GM21526 (cell line): ENCODE measurements around the gene SOAT2.
"Not testable (repeated sequence)": the region's sequence is repeated elsewhere in the genome, so short reads cannot be mapped to it uniquely, and the experiment has no call there.

Experiments
- ATAC-seq: cut with Tn5 transposase; IDR thresholded peaks from one replicate; pipeline ENCODE4 v1.9.1; 2021; ENCODE audit warnings: moderate library complexity; ENCODE audit not compliant: unreplicated experiment, low FRiP score

The SOAT2 gene

DNA sequence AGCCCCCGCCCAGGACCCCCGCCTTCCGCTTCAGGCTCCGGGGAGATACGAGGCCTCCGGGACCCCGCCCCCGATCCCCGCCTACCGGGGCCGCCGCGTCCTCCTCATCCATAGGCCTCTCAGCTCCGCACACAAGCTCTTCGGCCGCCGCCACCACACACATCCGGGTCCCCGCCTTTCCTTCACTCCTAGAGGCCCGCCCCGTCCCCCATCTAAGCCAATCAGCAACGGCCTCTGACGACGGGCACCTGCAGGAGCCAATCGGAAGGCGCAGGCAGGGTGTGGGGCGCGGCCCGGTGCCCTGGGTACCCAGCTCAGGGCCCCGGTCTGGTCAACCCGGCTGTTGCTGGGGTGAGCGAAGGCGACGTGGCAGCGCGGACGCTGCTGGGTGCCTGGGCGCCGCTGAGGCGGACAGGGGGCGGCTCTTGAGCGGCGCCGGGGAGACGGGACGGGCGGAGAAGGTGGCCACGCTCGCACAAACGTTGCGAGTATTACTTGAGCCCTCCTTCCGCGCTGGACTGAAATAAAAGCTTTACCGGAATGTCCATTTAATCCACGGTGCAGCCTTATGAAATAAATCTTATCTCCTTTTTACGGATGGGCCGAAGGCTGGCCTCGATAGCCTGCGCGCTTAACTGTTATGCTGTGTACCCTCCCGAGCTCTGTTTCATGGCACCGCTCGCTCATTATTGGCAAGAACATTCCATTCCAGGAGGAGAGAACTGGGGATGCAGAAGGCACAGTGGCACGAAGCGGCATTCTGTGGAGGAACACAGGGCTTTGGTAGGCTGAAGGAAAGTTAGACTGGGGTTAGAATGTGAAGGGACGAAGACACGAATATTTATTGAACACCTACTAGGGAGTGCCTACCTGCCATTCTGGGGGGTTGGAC is 23.8 kb upstream of the SOAT2 start, which contains the start of gene SPRYD3:
TSS of gene SPRYD3 (minus strand) at position 165 of the 892 bp plus-strand sequence. CDS start at position 108, 57 bp downstream.
- ATAC-seq, result peak; percentile 98

DNA sequence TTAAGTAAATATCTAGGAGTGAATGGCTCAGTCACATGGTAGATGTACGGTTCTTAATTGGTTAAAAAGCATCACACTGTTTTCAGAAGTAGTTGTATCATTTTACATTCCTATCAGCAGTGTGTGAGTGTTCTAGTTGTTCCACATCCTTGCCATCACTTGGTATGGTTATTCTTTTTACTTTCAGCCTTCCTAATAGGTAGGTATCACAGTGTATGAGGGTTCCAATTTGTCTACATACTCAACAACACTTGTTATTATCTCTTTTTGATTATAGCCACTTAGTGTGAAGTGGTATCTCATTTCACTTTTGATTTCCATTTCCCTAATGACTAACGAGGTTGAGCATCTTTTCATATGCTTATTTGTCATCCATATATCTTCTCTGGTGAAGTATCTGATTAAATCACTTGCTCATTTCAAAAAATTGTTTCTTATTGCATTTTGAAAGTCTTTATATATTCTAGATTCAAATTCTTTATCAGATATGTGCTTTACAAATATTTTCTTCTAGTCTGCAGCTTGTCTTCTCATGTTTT is 20.6 kb upstream of the SOAT2 start:
- ATAC-seq, result no peak

DNA sequence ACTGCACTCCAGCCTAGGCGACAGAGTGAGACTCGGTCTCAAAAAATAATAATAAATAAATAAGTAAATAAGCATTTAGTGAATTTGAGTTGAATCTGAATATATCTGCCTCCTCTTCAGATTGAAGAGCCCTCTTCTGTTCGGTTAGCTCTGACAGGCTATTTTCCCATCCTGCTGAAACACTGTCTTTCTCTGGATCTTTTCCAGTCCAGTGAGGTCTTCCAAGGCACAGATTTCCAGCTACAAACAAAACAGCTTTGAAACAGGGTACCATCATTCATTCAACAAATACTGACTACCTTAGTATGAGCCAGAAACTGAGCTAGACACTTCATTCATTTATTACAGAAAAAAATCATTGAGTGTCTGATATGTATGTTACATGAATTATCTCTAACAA is 16.9 kb upstream of the SOAT2 start:
- ATAC-seq, result no peak

DNA sequence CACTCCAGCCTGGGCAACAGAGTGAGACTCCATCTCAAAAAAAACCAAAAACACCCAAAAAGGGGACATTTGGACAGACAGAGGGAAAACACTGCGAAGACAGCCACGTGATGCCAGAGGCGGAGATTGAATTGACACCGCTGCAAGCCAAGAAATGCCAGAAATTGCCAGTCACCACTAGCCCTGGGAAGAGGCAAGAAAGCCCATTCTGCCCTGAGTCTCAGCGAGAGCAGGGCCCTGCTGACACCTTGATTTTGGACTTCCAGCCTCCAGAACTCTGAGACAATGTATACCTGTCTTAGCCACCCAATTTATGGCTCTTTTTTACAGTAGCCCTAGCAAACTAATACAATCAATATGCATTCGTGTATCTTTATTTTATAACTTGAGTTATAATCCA is 13.2 kb upstream of the SOAT2 start:
- ATAC-seq, result no peak

DNA sequence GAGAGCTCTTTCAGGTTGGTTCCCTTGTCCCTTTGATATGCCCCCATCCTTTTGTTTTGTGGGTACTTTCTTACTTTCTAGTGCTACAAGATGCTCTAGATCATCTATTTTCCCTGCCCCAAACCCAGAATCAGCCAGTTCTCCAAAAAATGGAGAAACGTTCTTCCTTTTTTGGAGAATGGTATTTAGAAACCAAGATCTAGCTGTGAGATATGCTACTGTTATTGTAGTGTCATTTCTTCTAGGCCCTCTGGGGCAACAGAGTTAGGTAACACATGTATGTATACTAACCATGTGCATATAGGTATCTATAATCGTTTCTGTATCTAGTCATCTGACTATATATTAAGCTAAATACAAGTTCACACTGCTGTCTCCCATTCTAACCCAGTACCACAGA is 12.7 kb upstream of the SOAT2 start:
- ATAC-seq, result no peak

DNA sequence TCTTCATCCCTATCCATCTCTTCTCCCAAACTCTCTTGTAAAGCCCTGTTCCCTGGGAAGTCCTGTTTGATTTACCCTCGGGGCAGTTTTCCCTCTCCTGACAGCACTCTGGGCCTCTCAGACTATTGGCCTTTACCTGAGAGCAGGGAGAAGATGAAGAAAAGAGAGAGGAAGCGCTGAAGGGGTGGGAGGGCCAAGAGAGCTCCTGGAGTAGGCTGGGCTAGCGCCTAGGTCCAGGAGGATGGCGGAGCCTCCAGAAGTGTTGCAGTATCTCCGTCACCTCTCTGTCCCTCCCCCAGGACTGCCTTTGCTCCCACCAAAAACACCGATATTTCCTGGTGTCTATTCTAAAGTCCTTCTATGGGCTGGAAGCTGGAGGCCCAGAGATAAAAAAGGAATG is 11.5 kb upstream of the SOAT2 start:
- ATAC-seq, result no peak

DNA sequence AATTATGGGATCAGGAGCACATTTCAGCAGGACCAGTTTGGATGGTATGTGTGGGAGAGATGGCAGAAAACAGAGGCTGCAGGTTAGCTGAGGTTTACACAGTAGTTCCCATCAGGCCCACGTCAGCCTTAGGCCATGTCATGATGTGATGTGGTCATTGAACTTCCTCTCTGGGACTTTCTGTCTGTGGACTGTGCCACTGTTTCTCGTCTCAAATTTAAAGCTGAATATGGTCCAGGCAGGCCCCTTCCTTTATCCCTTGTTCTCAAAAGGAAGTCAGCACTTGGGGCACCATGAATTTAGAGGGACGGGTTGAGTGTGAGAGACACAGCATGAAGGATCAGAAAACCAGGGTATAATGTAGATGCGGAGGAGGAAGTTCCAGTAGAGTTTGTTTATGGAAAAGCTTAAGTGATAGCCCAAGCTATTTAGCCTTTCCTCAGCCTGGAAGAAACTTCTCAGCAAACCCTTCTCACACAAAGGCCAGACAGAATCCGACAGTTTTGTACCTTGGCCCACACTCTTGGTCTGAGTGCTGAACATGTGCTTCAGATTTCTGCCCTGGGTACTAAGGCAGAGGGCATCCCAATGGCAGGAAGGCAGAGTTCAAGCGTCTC is 9.4 kb upstream of the SOAT2 start:
- no peak for ATAC-seq

DNA sequence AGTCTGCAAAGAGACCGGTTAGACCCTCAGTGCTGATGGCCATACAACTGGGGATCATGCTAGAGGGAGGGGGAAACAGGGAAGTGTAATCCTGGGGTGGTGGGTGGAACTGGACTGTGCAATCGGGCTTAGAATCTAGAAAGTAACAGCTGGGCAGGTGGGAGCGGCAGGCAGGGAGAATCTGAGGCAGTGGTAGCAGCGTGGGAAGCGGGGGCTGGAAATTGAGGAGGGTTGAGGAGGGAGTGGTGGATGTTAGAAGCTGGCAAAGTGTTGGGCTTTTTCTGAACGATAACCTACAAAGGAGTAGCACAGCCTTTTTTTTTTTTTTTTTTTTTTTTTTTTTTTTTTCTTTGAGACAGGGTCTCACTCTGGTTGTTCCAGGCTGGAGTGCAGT is 8.9 kb upstream of the SOAT2 start:
- ATAC-seq, result no peak

DNA sequence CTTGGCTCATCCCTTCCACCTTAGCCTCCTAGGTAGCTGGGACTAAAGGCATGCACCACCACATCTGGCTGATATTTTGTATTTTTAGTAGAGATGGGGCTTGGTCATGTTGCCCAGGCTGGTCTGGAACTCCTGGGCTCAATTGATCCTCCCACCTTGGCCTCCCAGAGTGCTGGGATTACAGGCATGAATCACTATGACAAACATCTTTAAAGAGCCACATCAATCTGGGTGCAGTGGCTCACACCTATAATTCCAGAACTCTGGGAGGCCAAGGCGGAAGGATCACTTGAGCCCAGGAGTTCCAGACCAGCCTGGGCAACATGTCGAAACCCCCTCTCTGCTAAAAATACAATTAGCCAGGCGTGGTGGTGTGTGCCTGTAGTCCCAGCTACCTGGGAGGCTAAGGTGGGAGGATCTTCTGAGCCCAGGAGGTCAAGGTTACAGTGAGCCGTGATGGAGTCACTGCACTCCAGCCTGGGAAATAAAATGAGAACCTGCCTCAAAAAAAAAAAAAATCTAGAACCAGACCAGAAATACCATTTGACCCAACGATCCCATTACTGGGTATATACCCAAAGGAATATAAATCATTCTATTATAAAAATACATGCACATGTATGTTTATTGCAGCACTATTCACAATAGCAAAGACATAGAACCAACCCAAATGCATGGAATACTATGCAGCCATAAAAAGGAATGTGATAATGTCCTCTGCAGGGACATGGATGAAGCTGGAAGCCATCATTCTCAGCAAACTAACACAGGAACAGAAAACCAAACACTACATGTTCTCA is 8.3 kb upstream of the SOAT2 start:
- not testable (repeated sequence) for ATAC-seq

DNA sequence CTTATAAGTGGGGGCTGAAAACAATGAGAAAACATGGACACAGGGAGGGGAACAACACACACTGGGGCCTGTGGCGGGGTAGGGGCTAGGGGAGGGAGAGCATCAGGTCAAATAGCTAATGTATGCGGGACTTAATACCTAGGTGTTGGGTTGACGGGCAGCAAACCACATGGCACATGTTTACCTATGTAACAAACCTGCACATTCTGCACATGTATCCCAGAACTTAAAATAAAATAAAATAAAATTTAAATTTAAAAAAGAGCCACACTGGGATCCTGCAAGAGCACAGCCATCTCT is 7.7 kb upstream of the SOAT2 start:
- ATAC-seq, result not testable (repeated sequence)

DNA sequence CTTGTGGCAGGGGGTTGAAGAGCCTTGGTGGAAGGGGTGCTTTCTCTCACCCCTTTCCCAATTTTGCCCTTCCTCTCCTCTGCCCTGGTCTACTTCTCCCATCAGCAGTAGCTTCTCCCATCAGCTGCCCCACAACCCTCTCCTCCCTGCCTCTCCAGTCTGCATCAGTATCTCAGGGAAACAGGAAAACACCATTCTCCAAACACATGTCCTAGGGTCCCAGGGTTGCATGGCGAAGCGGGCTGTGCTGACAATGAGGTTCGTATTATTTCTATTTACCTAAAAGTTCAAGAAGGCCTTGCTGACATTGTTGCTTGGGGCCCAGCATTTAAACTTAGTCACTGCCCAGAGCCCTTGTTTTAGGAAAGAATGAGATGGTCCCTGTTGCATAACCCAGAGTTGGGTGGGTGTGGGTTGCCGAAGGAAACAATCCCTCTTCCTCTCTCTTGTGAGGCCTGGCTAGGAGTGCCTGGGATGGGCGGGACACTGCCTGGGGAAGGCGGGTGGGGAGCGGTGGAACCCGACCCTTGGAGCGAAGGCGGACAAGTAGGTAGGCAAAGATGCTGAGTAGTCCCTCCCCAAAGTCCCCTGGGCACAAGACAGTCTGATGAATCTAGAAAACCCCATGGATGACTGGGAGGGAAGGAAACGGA is 7.1 kb upstream of the SOAT2 start:
- ATAC-seq, result no peak

DNA sequence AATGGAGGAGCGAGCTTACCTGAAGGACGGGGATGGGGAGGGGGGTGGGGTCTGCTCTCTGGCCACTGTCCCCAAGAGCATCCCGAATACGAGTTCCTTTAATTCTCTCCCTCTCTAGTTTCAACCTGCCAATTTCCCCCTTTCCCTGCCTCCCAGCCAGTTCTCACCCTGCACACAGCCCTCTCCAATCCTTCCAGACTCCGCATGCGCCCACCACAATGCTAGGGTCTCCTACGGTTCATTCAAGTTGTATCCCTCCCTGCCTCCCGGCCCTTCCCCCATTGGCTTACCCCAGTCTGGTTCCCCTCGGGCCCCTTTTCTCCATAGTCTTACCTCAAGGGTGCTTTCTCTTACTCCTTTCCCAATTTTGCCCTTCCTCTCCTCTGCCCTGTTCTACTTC is 6.5 kb upstream of the SOAT2 start:
- ATAC-seq, result no peak

DNA sequence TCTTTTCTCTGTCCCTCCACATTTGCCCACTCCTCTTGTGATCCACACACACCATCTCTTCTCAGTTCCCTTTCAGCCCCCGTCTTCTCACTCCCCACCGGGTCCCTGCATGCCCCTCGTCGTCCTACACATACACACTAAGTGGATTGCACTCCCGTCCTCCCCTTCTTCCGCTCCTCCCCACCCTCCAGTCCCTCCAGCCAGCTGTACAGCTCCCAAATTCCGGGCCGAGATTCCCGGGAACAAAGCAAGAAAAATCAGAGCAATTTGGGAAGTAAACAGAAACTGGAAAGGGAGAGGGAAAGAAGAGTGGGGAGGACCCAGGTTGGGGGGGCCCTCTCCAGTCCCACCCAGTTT is 6.1 kb upstream of the SOAT2 start:
- no peak for ATAC-seq

DNA sequence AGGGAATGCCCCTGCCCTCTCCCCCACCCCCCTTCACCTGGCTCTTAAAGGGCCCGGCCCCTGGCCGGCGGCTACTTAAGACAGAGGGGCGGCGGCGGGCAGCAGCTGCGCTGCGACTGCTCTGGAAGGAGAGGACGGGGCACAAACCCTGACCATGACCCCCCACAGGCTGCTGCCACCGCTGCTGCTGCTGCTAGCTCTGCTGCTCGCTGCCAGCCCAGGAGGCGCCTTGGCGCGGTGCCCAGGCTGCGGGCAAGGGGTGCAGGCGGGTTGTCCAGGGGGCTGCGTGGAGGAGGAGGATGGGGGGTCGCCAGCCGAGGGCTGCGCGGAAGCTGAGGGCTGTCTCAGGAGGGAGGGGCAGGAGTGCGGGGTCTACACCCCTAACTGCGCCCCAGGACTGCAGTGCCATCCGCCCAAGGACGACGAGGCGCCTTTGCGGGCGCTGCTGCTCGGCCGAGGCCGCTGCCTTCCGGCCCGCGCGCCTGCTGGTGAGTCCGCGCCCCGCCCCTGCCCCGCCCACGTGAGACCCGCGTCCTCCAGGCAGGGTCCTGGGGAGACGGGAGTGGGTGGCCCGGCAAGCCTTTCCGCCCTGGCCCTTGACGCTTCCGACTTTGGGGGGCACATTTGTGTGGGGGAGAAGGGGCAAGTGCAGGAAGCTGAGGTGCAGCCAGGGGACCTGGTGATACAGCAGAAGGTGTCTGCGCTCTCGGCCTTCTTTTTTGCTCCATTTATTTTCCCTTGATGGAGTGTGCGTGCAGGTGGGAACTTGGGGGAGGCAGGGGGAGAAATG is 5.5 kb upstream of the SOAT2 start, which contains the start of gene IGFBP6:
TSS of gene IGFBP6 (plus strand) at position 104 of the 790 bp plus-strand sequence. CDS start at position 155, 51 bp downstream.
- no peak for ATAC-seq

DNA sequence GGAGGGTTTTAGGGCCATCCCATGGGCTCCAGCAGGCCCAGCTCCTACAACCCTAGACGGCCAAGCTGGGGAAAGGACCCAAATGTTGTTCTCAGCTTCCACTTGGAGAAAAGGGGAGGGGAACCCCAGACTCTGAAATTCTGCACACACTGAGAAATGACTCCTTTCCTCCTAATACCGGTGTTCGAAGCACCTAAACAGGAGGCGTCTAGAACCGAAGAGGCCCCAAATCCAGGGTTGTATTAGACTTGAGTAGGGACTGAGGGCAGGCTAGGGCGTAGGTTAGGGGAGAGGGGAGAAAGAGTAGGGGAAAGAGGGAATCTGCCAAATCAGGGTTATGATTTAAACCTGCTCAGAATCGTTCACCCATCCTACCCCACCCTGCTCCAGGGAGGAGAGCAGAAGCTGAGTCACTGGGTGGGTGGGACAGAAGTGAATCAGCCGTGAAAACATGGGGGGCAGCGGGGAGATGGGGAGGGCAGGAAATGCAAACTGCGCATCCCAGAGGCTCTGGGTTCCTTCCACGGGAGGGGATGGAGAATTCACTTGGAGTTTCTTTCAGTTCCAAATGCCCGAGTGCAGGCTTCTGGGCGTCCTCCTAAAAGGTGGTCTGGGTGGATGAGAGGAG is 4.8 kb upstream of the SOAT2 start:
- ATAC-seq, result no peak

DNA sequence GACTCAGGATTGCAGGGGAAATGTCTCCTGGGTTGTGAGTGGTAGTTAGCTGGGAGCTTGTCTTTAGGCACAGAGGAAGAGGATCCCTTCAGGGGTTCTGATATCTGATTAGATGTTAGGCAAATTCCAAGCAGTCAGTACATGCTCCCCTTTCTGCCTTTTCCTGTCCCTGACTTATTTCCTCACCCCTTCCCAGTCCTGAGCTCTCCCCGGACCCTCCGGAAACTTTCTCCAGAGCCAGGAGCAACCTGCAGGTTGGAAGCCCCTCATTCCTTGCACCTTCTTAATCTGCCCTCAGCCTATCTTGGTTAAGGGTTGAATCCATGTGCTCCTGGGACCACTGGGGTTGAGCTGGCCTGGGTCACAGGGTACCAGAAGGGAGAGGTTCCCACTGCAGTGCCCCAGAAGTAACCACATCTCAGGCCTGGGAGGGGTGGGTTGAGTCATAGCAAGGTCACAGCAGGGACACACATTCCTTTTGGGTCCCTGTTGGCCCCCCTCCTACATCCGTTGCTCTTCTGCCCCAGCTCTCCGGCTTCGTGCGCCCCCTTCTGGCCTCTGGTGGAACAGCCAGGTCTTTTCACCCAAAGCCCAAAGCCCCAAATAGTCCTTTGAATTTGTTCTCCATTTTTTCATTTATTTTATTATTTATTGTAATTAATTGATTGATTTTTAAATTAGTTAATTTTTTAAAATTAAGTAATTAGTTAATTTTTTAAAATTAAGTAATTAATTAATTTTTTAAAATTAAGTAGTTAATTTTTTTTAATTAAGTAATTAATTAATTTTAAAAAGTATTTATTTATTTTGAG is 4.0 kb upstream of the SOAT2 start:
- ATAC-seq, result no peak

DNA sequence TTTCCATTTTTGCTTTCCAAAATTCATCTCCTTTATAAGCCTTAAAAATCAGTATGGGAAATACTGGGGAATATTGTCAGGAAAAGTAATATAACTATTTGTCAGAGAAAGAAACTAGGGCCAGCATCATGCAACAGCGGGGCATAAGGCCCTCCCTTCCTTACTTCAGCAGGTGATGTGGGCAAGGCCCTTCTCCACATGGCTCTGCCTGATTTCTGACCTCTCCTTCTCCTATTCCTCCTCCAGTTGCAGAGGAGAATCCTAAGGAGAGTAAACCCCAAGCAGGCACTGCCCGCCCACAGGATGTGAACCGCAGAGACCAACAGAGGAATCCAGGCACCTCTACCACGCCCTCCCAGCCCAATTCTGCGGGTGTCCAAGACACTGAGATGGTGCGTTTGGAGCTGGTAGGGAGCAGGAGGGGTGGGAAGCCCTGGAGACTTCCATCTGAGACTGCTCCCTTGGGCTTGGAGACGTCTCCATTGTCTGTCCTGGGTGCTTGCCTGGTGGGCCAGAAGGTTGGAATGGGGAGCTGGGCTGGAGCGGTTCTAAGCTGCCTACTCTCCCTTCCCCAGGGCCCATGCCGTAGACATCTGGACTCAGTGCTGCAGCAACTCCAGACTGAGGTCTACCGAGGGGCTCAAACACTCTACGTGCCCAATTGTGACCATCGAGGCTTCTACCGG is 2.7 kb upstream of the SOAT2 start:
- ATAC-seq, result no peak

DNA sequence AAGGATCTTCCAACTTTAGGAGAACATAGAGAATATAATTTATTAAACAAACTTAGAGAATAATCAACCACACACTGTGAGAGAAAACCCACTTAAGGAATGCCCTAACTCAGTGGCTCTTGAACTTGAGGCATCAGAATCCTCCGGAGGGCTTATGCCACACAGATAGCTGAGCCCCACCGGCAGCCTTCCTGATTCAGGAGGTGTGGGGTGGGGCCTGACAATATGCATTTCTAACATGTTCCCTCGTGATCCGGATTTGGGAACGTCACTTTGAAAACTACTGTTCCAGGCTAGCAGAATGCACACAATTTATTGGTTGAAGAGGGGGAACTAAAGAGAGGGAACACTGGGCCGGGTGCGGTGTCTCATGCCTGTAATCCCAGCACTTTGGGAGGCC is 2.0 kb upstream of the SOAT2 start:
- no peak for ATAC-seq
